ENCODE results near the gene TMEM132D. TPM values are rescaled to one million over a fixed set of nuclear protein-coding genes. Genes with fewer than 3 reads are reported as not detected.

The TMEM132D gene
- total and polyA plus RNA-seq, 4 donors = 0.01 to 0.14 (median 0.08) TPM

- no peak for TF ChIP-seq MAX (IDR thresholded peaks at IDR 0.05)
These were observed 376.3 kb downstream of the TMEM132D start (continued) for GRCh38 chr12:129527506-129527905.

DNA sequence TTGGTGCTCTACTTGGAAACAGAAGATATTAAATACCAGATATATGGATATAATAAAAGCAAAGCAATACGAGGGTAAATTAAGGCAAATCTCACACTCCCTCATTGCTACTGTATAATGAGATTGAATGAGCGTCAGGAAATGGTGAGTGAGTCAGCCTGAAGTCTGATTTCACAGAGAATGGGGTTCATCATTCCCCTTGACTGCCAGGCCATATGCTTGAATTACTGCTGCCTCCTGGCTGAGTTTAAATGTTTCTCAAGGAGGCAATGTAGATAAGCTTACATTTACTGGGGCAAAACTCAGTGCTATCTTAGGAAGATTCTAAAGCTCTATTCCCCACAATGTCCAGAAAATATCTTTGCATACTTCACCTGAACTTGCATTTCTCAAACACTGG is 380.2 kb downstream of the TMEM132D start:
- WGBS = 64% methylated on average over 2 of the region's 2 CpGs

GRCh38 chr12:129520739-129521138 is 383.1 kb downstream of the TMEM132D start:
- 69% methylated on average over 1 of the region's 1 CpG for WGBS
- DNase-seq (ENCODE audit: low spot score) = no peak
- no peak for TF ChIP-seq YY1 (IDR thresholded peaks at IDR 0.05)
- TF ChIP-seq EGR1 (IDR thresholded peaks at IDR 0.05; ENCODE audit: low read depth in 2 of 2) = no peak
- TF ChIP-seq RXRA (IDR thresholded peaks at IDR 0.05) = no peak
- no peak for TF ChIP-seq HNF4A (conservative IDR thresholded peaks at IDR 0.05)
- TF ChIP-seq FOXA2 (IDR thresholded peaks at IDR 0.05) = no peak
- TF ChIP-seq, protein P1, sequence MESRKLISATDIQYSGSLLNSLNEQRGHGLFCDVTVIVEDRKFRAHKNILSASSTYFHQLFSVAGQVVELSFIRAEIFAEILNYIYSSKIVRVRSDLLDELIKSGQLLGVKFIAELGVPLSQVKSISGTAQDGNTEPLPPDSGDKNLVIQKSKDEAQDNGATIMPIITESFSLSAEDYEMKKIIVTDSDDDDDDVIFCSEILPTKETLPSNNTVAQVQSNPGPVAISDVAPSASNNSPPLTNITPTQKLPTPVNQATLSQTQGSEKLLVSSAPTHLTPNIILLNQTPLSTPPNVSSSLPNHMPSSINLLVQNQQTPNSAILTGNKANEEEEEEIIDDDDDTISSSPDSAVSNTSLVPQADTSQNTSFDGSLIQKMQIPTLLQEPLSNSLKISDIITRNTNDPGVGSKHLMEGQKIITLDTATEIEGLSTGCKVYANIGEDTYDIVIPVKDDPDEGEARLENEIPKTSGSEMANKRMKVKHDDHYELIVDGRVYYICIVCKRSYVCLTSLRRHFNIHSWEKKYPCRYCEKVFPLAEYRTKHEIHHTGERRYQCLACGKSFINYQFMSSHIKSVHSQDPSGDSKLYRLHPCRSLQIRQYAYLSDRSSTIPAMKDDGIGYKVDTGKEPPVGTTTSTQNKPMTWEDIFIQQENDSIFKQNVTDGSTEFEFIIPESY (IDR thresholded peaks at IDR 0.05) = no peak
- TF ChIP-seq, protein P2, sequence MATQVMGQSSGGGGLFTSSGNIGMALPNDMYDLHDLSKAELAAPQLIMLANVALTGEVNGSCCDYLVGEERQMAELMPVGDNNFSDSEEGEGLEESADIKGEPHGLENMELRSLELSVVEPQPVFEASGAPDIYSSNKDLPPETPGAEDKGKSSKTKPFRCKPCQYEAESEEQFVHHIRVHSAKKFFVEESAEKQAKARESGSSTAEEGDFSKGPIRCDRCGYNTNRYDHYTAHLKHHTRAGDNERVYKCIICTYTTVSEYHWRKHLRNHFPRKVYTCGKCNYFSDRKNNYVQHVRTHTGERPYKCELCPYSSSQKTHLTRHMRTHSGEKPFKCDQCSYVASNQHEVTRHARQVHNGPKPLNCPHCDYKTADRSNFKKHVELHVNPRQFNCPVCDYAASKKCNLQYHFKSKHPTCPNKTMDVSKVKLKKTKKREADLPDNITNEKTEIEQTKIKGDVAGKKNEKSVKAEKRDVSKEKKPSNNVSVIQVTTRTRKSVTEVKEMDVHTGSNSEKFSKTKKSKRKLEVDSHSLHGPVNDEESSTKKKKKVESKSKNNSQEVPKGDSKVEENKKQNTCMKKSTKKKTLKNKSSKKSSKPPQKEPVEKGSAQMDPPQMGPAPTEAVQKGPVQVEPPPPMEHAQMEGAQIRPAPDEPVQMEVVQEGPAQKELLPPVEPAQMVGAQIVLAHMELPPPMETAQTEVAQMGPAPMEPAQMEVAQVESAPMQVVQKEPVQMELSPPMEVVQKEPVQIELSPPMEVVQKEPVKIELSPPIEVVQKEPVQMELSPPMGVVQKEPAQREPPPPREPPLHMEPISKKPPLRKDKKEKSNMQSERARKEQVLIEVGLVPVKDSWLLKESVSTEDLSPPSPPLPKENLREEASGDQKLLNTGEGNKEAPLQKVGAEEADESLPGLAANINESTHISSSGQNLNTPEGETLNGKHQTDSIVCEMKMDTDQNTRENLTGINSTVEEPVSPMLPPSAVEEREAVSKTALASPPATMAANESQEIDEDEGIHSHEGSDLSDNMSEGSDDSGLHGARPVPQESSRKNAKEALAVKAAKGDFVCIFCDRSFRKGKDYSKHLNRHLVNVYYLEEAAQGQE (IDR thresholded peaks at IDR 0.05) = no peak
- no peak for TF ChIP-seq RAD21 (IDR thresholded peaks at IDR 0.05)
- TF ChIP-seq SP1 (IDR thresholded peaks at IDR 0.05) = no peak
- TF ChIP-seq HNF4G (IDR thresholded peaks at IDR 0.05) = no peak
- TF ChIP-seq, protein P3, sequence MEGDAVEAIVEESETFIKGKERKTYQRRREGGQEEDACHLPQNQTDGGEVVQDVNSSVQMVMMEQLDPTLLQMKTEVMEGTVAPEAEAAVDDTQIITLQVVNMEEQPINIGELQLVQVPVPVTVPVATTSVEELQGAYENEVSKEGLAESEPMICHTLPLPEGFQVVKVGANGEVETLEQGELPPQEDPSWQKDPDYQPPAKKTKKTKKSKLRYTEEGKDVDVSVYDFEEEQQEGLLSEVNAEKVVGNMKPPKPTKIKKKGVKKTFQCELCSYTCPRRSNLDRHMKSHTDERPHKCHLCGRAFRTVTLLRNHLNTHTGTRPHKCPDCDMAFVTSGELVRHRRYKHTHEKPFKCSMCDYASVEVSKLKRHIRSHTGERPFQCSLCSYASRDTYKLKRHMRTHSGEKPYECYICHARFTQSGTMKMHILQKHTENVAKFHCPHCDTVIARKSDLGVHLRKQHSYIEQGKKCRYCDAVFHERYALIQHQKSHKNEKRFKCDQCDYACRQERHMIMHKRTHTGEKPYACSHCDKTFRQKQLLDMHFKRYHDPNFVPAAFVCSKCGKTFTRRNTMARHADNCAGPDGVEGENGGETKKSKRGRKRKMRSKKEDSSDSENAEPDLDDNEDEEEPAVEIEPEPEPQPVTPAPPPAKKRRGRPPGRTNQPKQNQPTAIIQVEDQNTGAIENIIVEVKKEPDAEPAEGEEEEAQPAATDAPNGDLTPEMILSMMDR (IDR thresholded peaks at IDR 0.05; ENCODE audit: low read depth, low read length, missing input control) = no peak

More for the DNA sequence above, 380.2 kb downstream of the TMEM132D start:
- H3K4me3 ChIP-seq (ENCODE audit: low read depth in 1 of 3, low read length in 3 of 3) = no peak overlapping the region
- peaks cover 0 to 4% (median under 1%) of the 10 kb centered on the region in 4 donors for H3K9me3 ChIP-seq (ENCODE audit: control insufficient read depth in 4 of 4, low read length in 3 of 4)
- TF ChIP-seq, protein P2 (IDR thresholded peaks at IDR 0.05) = no peak
- no peak for TF ChIP-seq HNF4G (IDR thresholded peaks at IDR 0.05)
- TF ChIP-seq, protein P3 (IDR thresholded peaks at IDR 0.05; ENCODE audit: low read depth, low read length, missing input control) = no peak
- no peaks in the 10 kb centered on the region for H3K36me3 ChIP-seq (ENCODE audit: control insufficient read depth in 4 of 4, insufficient read depth in 3 of 4, low read depth in 1 of 4, low read length in 3 of 4)
- H3K4me1 ChIP-seq (ENCODE audit: control insufficient read depth in 4 of 4, insufficient read depth in 4 of 4, low read length in 3 of 4) = no peaks in the 10 kb centered on the region
- no peak overlapping the region for H3K27ac ChIP-seq (ENCODE audit: low read depth in 1 of 2, low read length in 2 of 2)
- no peak overlapping the region for H3K9ac ChIP-seq (ENCODE audit: low read depth in 1 of 2, low read length in 2 of 2)
- no peak for DNase-seq (ENCODE audit: low spot score)
- peaks cover 0 to 2% (median 0%) of the 10 kb centered on the region in 4 donors for H3K27me3 ChIP-seq (ENCODE audit: control insufficient read depth in 4 of 4, insufficient read depth in 4 of 4, low read length in 3 of 4)

More at GRCh38 chr12:129520739-129521138, 383.1 kb downstream of the TMEM132D start:
- H3K27me3 ChIP-seq (ENCODE audit: control insufficient read depth in 4 of 4, insufficient read depth in 4 of 4, low read length in 3 of 4) = peaks cover 0 to 2% (median 0%) of the 10 kb centered on the region in 4 donors
- no peak overlapping the region for H3K27ac ChIP-seq (ENCODE audit: low read depth in 1 of 2, low read length in 2 of 2)
- H3K9ac ChIP-seq (ENCODE audit: low read depth in 1 of 2, low read length in 2 of 2) = no peak overlapping the region
- peaks cover 0 to 10% (median 4%) of the 10 kb centered on the region in 4 donors for H3K9me3 ChIP-seq (ENCODE audit: control insufficient read depth in 4 of 4, low read length in 3 of 4)
- H3K36me3 ChIP-seq (ENCODE audit: control insufficient read depth in 4 of 4, insufficient read depth in 3 of 4, low read depth in 1 of 4, low read length in 3 of 4) = no peaks in the 10 kb centered on the region
- no peak overlapping the region for H3K4me3 ChIP-seq (ENCODE audit: low read depth in 1 of 3, low read length in 3 of 3)
- no peaks in the 10 kb centered on the region for H3K4me1 ChIP-seq (ENCODE audit: control insufficient read depth in 4 of 4, insufficient read depth in 4 of 4, low read length in 3 of 4)

Measured in liver (tissue), 9 donors.